OCI-LY1 (cell line): Measurements from ENCODE around the gene FAM72B.
"Not testable (repeated sequence)": the region's sequence is repeated elsewhere in the genome, so short reads cannot be mapped to it uniquely, and the experiment has no call there.

ENCODE experiments used
- CTCF ChIP-seq: fragments of 200-600 bp; sonication (generic), shearing (Covaris generic); IDR thresholded peaks from 2 replicates; pipeline ENCODE4 v1.5.1; 2017; ENCODE audit warnings: mild to moderate bottlenecking, antibody characterized with exemption, low read length, moderate library complexity, mixed read lengths
- EZH2 ChIP-seq: fragments of 200-600 bp; sonication (generic), shearing (Covaris generic); IDR thresholded peaks from 2 replicates; pipeline ENCODE4 v1.8.0; 2017; ENCODE audit warnings: borderline replicate concordance, mixed run types, mild to moderate bottlenecking, antibody characterized with exemption, low read length, moderate library complexity, mixed read lengths

- TF ChIP-seq CTCF, EZH2: not testable (repeated sequence)
Measured at GRCh38 chr1:121163850-121164757, 20.0 kb downstream of the FAM72B start.
